PC-9 (cell line): ENCODE data around the gene ABCA1.

Experiments
- EZH2 ChIP-seq: fragments of 200-600 bp; sonication (generic); IDR thresholded peaks from 2 replicates; pipeline ENCODE4 v1.8.0; 2017; ENCODE audit warnings: antibody characterized with exemption, low read depth
- TF ChIP-seq, protein P1 (sequence below): fragments of 200-600 bp; sonication (generic); conservative IDR thresholded peaks from 2 replicates; pipeline ENCODE4 v1.6.1; 2017; ENCODE audit warnings: mixed run types, antibody characterized with exemption, mild to moderate bottlenecking, moderate library complexity

DNA sequence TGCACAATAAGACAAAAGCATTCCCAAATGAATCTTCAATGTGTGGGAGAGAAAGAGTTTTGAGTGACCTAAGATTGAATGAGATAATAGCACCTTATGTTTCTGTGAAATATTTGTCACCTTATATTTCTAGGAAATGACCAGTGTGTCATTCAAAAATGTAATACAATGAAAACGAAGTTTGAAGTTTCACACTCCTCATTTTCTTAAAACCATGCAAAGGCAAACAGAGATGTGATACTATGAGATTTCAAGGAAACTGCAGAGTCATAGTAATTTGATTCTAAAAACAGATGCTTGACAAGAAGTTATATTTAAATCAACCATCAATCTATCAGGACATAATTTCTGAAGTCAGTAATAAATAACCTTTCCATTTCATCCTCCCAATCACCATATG, 13.6 kb upstream of the ABCA1 start:
- TF ChIP-seq, protein P1, sequence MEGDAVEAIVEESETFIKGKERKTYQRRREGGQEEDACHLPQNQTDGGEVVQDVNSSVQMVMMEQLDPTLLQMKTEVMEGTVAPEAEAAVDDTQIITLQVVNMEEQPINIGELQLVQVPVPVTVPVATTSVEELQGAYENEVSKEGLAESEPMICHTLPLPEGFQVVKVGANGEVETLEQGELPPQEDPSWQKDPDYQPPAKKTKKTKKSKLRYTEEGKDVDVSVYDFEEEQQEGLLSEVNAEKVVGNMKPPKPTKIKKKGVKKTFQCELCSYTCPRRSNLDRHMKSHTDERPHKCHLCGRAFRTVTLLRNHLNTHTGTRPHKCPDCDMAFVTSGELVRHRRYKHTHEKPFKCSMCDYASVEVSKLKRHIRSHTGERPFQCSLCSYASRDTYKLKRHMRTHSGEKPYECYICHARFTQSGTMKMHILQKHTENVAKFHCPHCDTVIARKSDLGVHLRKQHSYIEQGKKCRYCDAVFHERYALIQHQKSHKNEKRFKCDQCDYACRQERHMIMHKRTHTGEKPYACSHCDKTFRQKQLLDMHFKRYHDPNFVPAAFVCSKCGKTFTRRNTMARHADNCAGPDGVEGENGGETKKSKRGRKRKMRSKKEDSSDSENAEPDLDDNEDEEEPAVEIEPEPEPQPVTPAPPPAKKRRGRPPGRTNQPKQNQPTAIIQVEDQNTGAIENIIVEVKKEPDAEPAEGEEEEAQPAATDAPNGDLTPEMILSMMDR = no peak
- no peak for TF ChIP-seq EZH2
